Neural cell (in vitro differentiated cells): ENCODE results near the gene OTOP2. TPM values are rescaled to one million over a fixed set of nuclear protein-coding genes. Genes with fewer than 3 reads are reported as not detected.

Source experiments
- H2AFZ ChIP-seq: fragments of 200-600, 300-800 bp; sonication (generic), shearing (Covaris generic); 2 replicates; pipeline ENCODE4 v1.6.0; 2014; ENCODE audit warnings: low read depth, mild to moderate bottlenecking, antibody characterized with exemption, low read length, moderate library complexity
- H3F3A ChIP-seq: fragments of 200-600 bp; shearing (Covaris generic); 2 replicates; pipeline ENCODE4 v1.6.1; 2016; ENCODE audit warnings: mild to moderate bottlenecking, moderate library complexity, mixed read lengths, antibody characterized with exemption, low read length; ENCODE audit not compliant: insufficient read depth, poor library complexity, severe bottlenecking
- H3K27ac ChIP-seq: fragments of 200-600, 300-800 bp; sonication (generic), shearing (Covaris generic); 2 replicates; pipeline ENCODE4 v1.5.1; 2014; ENCODE audit warnings: mild to moderate bottlenecking, low read length, moderate library complexity
- H3K27me3 ChIP-seq: fragments of 300-800, 200-600 bp; sonication (generic), shearing (Covaris generic); 2 replicates; pipeline ENCODE4 v1.6.0; 2014; ENCODE audit warnings: mild to moderate bottlenecking, low read depth, low read length, moderate library complexity; ENCODE audit not compliant: insufficient read depth
- H3K36me3 ChIP-seq: fragments of 300-800, 200-600 bp; sonication (generic), shearing (Covaris generic); 2 replicates; pipeline ENCODE4 v1.5.1; 2014; ENCODE audit warnings: mild to moderate bottlenecking, antibody characterized with exemption, low read length, moderate library complexity; ENCODE audit not compliant: insufficient read depth
- H3K4me2 ChIP-seq: fragments of 300-800, 200-600 bp; sonication (generic), shearing (Covaris generic); 2 replicates; pipeline ENCODE4 v1.6.0; 2014; ENCODE audit warnings: mild to moderate bottlenecking, low read length
- H3K4me3 ChIP-seq: fragments of 300-800, 200-600 bp; sonication (generic), shearing (Covaris generic); 2 replicates; pipeline ENCODE4 v1.5.1; 2014; ENCODE audit warnings: mild to moderate bottlenecking, low read length, moderate library complexity
- H3K79me2 ChIP-seq: fragments of 200-600 bp; shearing (Covaris generic); replicated peaks from 2 replicates; pipeline ENCODE4 v1.6.0; 2014; ENCODE audit warnings: mild to moderate bottlenecking, low read length, moderate library complexity; ENCODE audit not compliant: insufficient read depth
- H3K9ac ChIP-seq: fragments of 300-800, 200-600 bp; sonication (generic), shearing (Covaris generic); 2 replicates; pipeline ENCODE4 v1.6.1; 2016; ENCODE audit warnings: mild to moderate bottlenecking, low read length, mixed read lengths
- H3K9me2 ChIP-seq: fragments of 200-600 bp; shearing (Covaris generic); 2 replicates; pipeline ENCODE4 v1.6.1; 2016; ENCODE audit warnings: mild to moderate bottlenecking, low read length, mixed read lengths; ENCODE audit not compliant: insufficient read depth
- H3K9me3 ChIP-seq: fragments of 200-600, 300-800 bp; sonication (generic), shearing (Covaris generic); 2 replicates; pipeline ENCODE4 v1.6.1; 2016; ENCODE audit warnings: mild to moderate bottlenecking, mixed run types, low read length, moderate library complexity, mixed read lengths
- H4K20me1 ChIP-seq: fragments of 200-600 bp; shearing (Covaris generic); 2 replicates; pipeline ENCODE4 v1.6.1; 2016; ENCODE audit warnings: mild to moderate bottlenecking, mixed run types; ENCODE audit not compliant: insufficient read depth
- EP300 ChIP-seq: fragments of 450-650 bp; conservative IDR thresholded peaks from 2 replicates; pipeline ENCODE4 v1.6.1; 2014; ENCODE audit warnings: antibody characterized with exemption, mild to moderate bottlenecking, moderate library complexity; ENCODE audit not compliant: poor library complexity, severe bottlenecking
- EZH2 ChIP-seq: fragments of 200-600, 300-800 bp; shearing (Covaris generic), sonication (generic); IDR thresholded peaks from 2 replicates; pipeline ENCODE4 v1.6.1; 2014; ENCODE audit warnings: antibody characterized with exemption, low read length, borderline replicate concordance, mild to moderate bottlenecking; ENCODE audit not compliant: insufficient read depth, poor library complexity, severe bottlenecking
- MXI1 ChIP-seq: fragments of 450-650 bp; conservative IDR thresholded peaks from 2 replicates; pipeline ENCODE4 v1.6.1; 2014; ENCODE audit warnings: antibody characterized with exemption, mild to moderate bottlenecking; ENCODE audit not compliant: poor library complexity, severe bottlenecking
- POLR2AphosphoS5 ChIP-seq: IDR thresholded peaks from 2 replicates; pipeline ENCODE4 v1.6.1; 2012
- SMC3 ChIP-seq: fragments of 450-650 bp; conservative IDR thresholded peaks from 2 replicates; pipeline ENCODE4 v1.6.1; 2014; ENCODE audit warnings: antibody characterized with exemption, mild to moderate bottlenecking, moderate library complexity; ENCODE audit not compliant: poor library complexity
- TAF1 ChIP-seq: IDR thresholded peaks from 2 replicates; pipeline ENCODE4 v1.6.1; 2012; ENCODE audit warnings: low read depth
- polyA plus RNA-seq: library from polyadenylated mRNA; depleted of rRNA; stranded (reverse); fragments of >200 nt; gene quantifications from 2 replicates; pipeline ENCODE4 v1.2.3, GENCODE V29; 2014
- TF ChIP-seq, protein P1 (sequence below): fragments of 450-650 bp; IDR thresholded peaks from 2 replicates; pipeline ENCODE4 v1.5.1; 2014; ENCODE audit warnings: antibody characterized with exemption, mild to moderate bottlenecking, moderate library complexity; ENCODE audit not compliant: poor library complexity, severe bottlenecking
- TF ChIP-seq, protein P2 (sequence below): IDR thresholded peaks from 2 replicates; pipeline ENCODE4 v1.6.1; 2012; ENCODE audit warnings: borderline replicate concordance

The OTOP2 gene
- polyA plus RNA-seq, 1 donor from 2014 or later: not detected

DNA sequence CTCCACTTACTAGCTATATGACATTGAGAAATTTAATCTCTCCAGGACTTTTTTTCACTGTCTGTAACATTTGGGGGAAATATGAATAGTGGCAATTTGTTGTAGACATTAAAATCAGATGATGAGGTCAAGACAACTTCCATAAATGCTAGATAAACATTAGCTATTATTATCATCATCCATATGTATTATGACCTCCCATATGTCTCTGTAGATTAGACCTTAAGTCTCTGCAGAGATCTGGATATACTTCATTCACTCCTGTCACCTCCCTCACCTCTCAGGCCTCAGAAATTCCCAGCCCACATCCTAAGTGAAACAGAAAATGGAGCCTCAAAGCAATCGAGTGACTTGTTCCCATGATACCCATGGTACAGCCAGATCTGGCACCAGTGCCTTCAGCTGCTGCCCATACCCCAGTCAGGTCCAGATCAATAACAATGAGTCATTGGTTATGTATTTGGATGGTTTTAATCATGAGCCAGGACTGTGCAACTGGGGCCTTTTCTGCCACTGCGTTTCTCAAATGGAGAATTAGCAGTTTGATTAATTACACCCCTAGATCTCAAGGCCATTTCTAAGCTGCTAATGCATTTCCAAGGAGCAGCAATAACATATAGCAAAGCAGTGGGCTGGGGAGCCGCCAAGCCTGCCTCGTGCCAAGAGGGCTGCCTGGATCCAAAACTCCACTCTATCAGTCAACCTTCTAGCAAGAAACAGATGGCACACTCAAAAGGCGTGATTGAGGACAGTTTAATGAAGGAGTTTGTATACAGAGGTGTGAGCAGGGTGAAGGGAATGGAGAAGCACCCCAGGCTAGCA, 48.7 kb upstream of the OTOP2 start:
- Histone ChIP-seq H3K27ac (no peak overlapping the region), H3K4me3 (no peak overlapping the region), H3K36me3 (no peaks in the 10 kb centered on the region), H3K9ac (no peak overlapping the region), H4K20me1 (no peaks in the 10 kb centered on the region), H3K4me2 (no peak overlapping the region), H3K9me2 (no peaks in the 10 kb centered on the region), H3F3A (no peaks in the 10 kb centered on the region), H3K79me2 (no peaks in the 10 kb centered on the region), H3K27me3 (no peaks in the 10 kb centered on the region), H2AFZ (no peak overlapping the region), H3K9me3 (no peaks in the 10 kb centered on the region)
- TF ChIP-seq EP300 (no peak), SMC3 (no peak), MXI1 (no peak), TAF1 (no peak), EZH2 (no peak)
- TF ChIP-seq, protein P1, sequence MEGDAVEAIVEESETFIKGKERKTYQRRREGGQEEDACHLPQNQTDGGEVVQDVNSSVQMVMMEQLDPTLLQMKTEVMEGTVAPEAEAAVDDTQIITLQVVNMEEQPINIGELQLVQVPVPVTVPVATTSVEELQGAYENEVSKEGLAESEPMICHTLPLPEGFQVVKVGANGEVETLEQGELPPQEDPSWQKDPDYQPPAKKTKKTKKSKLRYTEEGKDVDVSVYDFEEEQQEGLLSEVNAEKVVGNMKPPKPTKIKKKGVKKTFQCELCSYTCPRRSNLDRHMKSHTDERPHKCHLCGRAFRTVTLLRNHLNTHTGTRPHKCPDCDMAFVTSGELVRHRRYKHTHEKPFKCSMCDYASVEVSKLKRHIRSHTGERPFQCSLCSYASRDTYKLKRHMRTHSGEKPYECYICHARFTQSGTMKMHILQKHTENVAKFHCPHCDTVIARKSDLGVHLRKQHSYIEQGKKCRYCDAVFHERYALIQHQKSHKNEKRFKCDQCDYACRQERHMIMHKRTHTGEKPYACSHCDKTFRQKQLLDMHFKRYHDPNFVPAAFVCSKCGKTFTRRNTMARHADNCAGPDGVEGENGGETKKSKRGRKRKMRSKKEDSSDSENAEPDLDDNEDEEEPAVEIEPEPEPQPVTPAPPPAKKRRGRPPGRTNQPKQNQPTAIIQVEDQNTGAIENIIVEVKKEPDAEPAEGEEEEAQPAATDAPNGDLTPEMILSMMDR: no peak
- TF ChIP-seq, protein P2, sequence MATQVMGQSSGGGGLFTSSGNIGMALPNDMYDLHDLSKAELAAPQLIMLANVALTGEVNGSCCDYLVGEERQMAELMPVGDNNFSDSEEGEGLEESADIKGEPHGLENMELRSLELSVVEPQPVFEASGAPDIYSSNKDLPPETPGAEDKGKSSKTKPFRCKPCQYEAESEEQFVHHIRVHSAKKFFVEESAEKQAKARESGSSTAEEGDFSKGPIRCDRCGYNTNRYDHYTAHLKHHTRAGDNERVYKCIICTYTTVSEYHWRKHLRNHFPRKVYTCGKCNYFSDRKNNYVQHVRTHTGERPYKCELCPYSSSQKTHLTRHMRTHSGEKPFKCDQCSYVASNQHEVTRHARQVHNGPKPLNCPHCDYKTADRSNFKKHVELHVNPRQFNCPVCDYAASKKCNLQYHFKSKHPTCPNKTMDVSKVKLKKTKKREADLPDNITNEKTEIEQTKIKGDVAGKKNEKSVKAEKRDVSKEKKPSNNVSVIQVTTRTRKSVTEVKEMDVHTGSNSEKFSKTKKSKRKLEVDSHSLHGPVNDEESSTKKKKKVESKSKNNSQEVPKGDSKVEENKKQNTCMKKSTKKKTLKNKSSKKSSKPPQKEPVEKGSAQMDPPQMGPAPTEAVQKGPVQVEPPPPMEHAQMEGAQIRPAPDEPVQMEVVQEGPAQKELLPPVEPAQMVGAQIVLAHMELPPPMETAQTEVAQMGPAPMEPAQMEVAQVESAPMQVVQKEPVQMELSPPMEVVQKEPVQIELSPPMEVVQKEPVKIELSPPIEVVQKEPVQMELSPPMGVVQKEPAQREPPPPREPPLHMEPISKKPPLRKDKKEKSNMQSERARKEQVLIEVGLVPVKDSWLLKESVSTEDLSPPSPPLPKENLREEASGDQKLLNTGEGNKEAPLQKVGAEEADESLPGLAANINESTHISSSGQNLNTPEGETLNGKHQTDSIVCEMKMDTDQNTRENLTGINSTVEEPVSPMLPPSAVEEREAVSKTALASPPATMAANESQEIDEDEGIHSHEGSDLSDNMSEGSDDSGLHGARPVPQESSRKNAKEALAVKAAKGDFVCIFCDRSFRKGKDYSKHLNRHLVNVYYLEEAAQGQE: no peak

DNA sequence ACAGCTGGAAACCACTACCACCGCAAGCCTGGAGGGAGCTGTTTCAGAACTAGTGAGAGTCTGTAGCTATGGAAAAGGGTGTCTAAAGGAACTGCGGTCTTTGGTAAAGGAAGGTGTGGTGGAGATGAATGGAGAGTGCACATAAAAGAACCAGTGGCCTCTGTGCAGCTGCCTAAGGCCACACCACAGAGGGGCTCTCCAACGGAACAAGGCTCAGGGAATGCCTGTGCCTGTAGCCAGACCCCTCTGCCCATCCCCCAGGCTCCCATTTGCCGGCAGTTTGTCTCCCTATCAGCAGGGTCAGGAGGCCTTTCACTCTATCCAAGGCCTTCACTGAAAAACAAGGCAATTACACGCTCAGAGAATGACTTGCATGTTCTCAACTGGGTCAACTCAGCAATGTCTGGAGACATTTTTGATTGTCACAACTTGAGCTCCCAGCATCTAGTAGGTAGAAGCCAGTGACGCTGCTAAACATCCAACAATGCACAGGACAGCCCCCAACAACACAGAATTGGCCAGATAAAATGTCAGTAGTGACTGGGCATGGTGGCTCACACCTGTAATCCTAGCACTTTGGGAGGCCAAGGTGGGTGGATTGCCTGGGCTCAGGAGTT, 48.0 kb upstream of the OTOP2 start:
- Histone ChIP-seq H3K36me3 (no peaks in the 10 kb centered on the region), H2AFZ (no peak overlapping the region), H3F3A (no peaks in the 10 kb centered on the region), H3K9me3 (no peaks in the 10 kb centered on the region), H3K27me3 (no peaks in the 10 kb centered on the region), H4K20me1 (no peaks in the 10 kb centered on the region), H3K4me3 (no peak overlapping the region), H3K27ac (no peak overlapping the region), H3K9me2 (no peaks in the 10 kb centered on the region), H3K4me2 (no peak overlapping the region), H3K79me2 (no peaks in the 10 kb centered on the region), H3K9ac (no peak overlapping the region)
- no peak for TF ChIP-seq TAF1
- no peak for TF ChIP-seq EP300
- TF ChIP-seq POLR2AphosphoS5: no peak
- TF ChIP-seq SMC3: no peak
- TF ChIP-seq EZH2: no peak
- TF ChIP-seq, protein P1: no peak
- TF ChIP-seq MXI1: no peak
